GM23338 (cell line): Measurements from ENCODE around the gene PTGS1. TPM values are rescaled to one million over a fixed set of nuclear protein-coding genes. Genes with fewer than 3 reads are reported as not detected.

Experiments
- ATAC-seq: fragments of 200-7000 bp; cut with Tn5 transposase; 3 replicates; pipeline ENCODE4 v1.9.1; 2020
- DNase-seq: peaks from one replicate; pipeline ENCODE4 v3.0.0-alpha.2; 2015; ENCODE audit warnings: low spot score
- H2AFZ ChIP-seq: fragments of 200-600 bp; sonication (generic); 2 replicates; pipeline ENCODE4 v1.8.0; 2016; ENCODE audit warnings: antibody characterized with exemption, mild to moderate bottlenecking, moderate library complexity
- H3F3A ChIP-seq: fragments of 200-600 bp; sonication (generic); replicated peaks from 2 replicates; pipeline ENCODE4 v1.8.0; 2017; ENCODE audit warnings: antibody characterized with exemption, mixed run types, low read depth
- H3K27ac ChIP-seq: fragments of 200-600 bp; sonication (generic); 2 replicates; pipeline ENCODE4 v1.6.1; 2016; ENCODE audit warnings: low read depth
- H3K27me3 ChIP-seq: fragments of 200-600 bp; sonication (generic); 2 replicates; pipeline ENCODE4 v1.8.0; 2016; ENCODE audit warnings: mild to moderate bottlenecking, mixed run types, moderate library complexity; ENCODE audit not compliant: insufficient read depth
- H3K36me3 ChIP-seq: fragments of 200-600 bp; sonication (generic); 2 replicates; pipeline ENCODE4 v1.8.0; 2016; ENCODE audit warnings: mild to moderate bottlenecking; ENCODE audit not compliant: insufficient read depth
- H3K4me1 ChIP-seq: fragments of 200-600 bp; sonication (generic); 2 replicates; pipeline ENCODE4 v1.8.0; 2016; ENCODE audit warnings: mild to moderate bottlenecking, moderate library complexity; ENCODE audit not compliant: insufficient read depth
- H3K4me2 ChIP-seq: fragments of 200-600 bp; sonication (generic); 2 replicates; pipeline ENCODE4 v1.7.1; 2017; ENCODE audit warnings: mixed run types
- H3K4me3 ChIP-seq: fragments of 200-600 bp; sonication (generic); 2 replicates; pipeline ENCODE4 v1.6.1; 2016; ENCODE audit warnings: mixed run types
- H3K79me2 ChIP-seq: fragments of 200-600 bp; sonication (generic); replicated peaks from 2 replicates; pipeline ENCODE4 v1.8.0; 2017; ENCODE audit warnings: mild to moderate bottlenecking; ENCODE audit not compliant: insufficient read depth
- H3K9me2 ChIP-seq: fragments of 200-600 bp; sonication (generic); 2 replicates; pipeline ENCODE4 v1.8.0; 2017; ENCODE audit not compliant: insufficient read depth
- H4K20me1 ChIP-seq: fragments of 200-600 bp; sonication (generic); replicated peaks from 2 replicates; pipeline ENCODE4 v1.8.0; 2017; ENCODE audit warnings: mild to moderate bottlenecking; ENCODE audit not compliant: insufficient read depth
- H3K27ac Mint-ChIP-seq: 2 replicates; pipeline ENCODE4 v1.8.0; 2020; ENCODE audit warnings: inconsistent platforms, mild to moderate bottlenecking, moderate library complexity, mixed read lengths
- H3K27me3 Mint-ChIP-seq: 3 replicates; pipeline ENCODE4 v1.8.0; 2022; ENCODE audit warnings: low read depth, mild to moderate bottlenecking, moderate library complexity, mixed read lengths, inconsistent platforms; ENCODE audit not compliant: insufficient read depth, poor library complexity
- H3K36me3 Mint-ChIP-seq: 3 replicates; pipeline ENCODE4 v1.8.0; 2021; ENCODE audit warnings: low read depth, mild to moderate bottlenecking, inconsistent platforms, moderate library complexity, mixed read lengths
- H3K4me1 Mint-ChIP-seq: 3 replicates; pipeline ENCODE4 v1.8.0; 2020; ENCODE audit warnings: mild to moderate bottlenecking, inconsistent platforms, mixed read lengths
- H3K4me3 Mint-ChIP-seq: 3 replicates; pipeline ENCODE4 v1.8.0; 2021; ENCODE audit warnings: moderate library complexity, mild to moderate bottlenecking, inconsistent platforms, mixed read lengths
- H3K9me3 Mint-ChIP-seq: 3 replicates; pipeline ENCODE4 v1.8.0; 2020; ENCODE audit warnings: moderate library complexity, mild to moderate bottlenecking, inconsistent platforms, mixed read lengths
- CREB1 ChIP-seq: fragments of 250-450 bp; sonication (Bioruptor Pico); IDR thresholded peaks from 2 replicates; pipeline ENCODE4 v1.5.0; 2020; ENCODE audit warnings: low read depth, mild to moderate bottlenecking, moderate library complexity
- EZH2 ChIP-seq: fragments of 200-600 bp; sonication (generic); IDR thresholded peaks from one replicate; pipeline ENCODE4 v1.8.0; 2017; ENCODE audit warnings: antibody characterized with exemption, mild to moderate bottlenecking, low read depth; ENCODE audit not compliant: unreplicated experiment
- EZH2phosphoT487 ChIP-seq: fragments of 200-600 bp; sonication (generic); IDR thresholded peaks from one replicate; pipeline ENCODE4 v1.8.1; 2018; ENCODE audit warnings: antibody characterized with exemption; ENCODE audit not compliant: unreplicated experiment
- JUNB ChIP-seq: IDR thresholded peaks from one replicate; pipeline ENCODE4 v1.6.1; 2016; ENCODE audit warnings: antibody characterized with exemption; ENCODE audit not compliant: unreplicated experiment
- NANOG ChIP-seq: IDR thresholded peaks from 2 replicates; pipeline ENCODE4 v1.6.1; 2016; ENCODE audit warnings: antibody characterized with exemption, borderline replicate concordance
- POLR2AphosphoS5 ChIP-seq: IDR thresholded peaks from 2 replicates; pipeline ENCODE4 v1.6.1; 2016; ENCODE audit warnings: antibody characterized with exemption, low read depth
- STAT1 ChIP-seq: IDR thresholded peaks from one replicate; pipeline ENCODE4 v1.6.1; 2016; ENCODE audit warnings: antibody characterized with exemption; ENCODE audit not compliant: unreplicated experiment
- ZNF114 ChIP-seq: fragments of 250-450 bp; sonication (Bioruptor Pico); IDR thresholded peaks from 2 replicates; pipeline ENCODE4 v1.5.0; 2020; ENCODE audit warnings: mild to moderate bottlenecking, moderate library complexity
- ZNF331 ChIP-seq: fragments of 250-450 bp; sonication (Bioruptor Pico); IDR thresholded peaks from 2 replicates; pipeline ENCODE4 v1.5.0; 2020; ENCODE audit warnings: low read depth, mild to moderate bottlenecking, moderate library complexity
- polyA plus RNA-seq: library from polyadenylated mRNA; unstranded; fragments of >200 nt; fragmentation: Nextera tagmentation; extraction: Ambion mirVana; gene quantifications from 2 replicates; pipeline ENCODE4 v1.2.1, GENCODE V29; 2016
- total RNA-seq: library from RNA; depleted of rRNA; stranded (reverse); fragments of >200 nt; shearing (Covaris generic); gene quantifications from 2 replicates; pipeline ENCODE4 v1.2.3, GENCODE V29; 2014
- TF ChIP-seq, protein P1 (sequence below), 2 experiments: fragments of 200-600 bp in 1 of 2; sonication (generic) in 1 of 2; conservative IDR thresholded peaks; 2 replicates each; pipeline versions ENCODE4 v1.5.1 to v1.6.1; 2016 to 2017; ENCODE audit warnings: antibody characterized with exemption in 2 of 2, low read depth in 2 of 2, mild to moderate bottlenecking in 2 of 2, moderate library complexity in 1 of 2
- TF ChIP-seq, protein P2 (sequence below): IDR thresholded peaks from one replicate; pipeline ENCODE4 v1.6.1; 2018; ENCODE audit warnings: antibody characterized with exemption; ENCODE audit not compliant: unreplicated experiment
- TF ChIP-seq, protein P3 (sequence below): fragments of 250-450 bp; sonication (Bioruptor Pico); IDR thresholded peaks from 2 replicates; pipeline ENCODE4 v1.5.0; 2020; ENCODE audit warnings: mild to moderate bottlenecking, moderate library complexity
- TF ChIP-seq, protein P4 (sequence below): IDR thresholded peaks from 2 replicates; pipeline ENCODE4 v1.6.1; 2016; ENCODE audit warnings: antibody characterized with exemption

Gene PTGS1
- total and polyA plus RNA-seq, 2 experiments from 2014 or later, result 0.48 to 1.3 TPM

DNA sequence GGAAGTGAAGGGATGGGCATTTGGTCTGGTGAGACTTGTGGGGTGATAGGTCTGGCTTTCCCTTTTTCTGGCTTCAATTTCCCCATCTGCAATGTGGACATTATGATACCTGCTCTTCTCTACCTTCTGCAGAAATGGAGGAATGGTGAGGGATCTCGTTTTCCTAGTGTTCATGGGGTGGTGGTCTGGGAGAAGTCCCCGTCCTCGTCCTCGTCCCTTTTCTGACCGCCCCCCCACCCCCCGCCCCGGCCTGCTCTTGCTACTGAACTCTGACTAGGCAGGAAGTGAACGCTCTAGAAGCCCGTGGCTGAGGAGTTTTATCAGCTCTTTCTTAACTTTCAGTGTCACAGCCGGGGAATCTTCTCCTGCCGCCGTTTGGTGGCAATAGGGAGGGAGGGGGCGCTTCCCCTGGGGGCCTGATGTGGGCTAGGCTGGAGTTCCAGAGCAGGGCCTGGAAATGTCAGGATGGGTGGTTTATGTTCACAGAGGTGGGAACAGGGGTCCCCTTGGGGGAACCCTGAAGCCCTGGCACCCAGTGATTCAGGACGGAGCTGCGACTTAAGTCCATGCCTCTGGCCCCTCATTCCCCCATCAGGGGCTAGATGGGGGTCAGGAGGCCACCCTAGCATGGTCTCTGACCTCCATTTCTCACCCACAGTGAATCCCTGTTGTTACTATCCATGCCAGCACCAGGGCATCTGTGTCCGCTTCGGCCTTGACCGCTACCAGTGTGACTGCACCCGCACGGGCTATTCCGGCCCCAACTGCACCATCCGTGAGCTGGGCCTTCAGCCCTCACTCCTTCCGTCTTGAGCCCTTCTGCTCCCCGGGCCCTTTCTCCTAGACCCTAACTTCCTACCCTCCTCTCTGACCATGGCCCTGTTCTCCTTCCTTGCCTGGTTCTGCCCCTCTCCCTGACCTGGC is 6.7 kb downstream of the PTGS1 start:
- H3K9me2 ChIP-seq, result no peaks in the 10 kb centered on the region
- TF ChIP-seq POLR2AphosphoS5 (no peak), EZH2phosphoT487 (no peak), EZH2 (no peak), NANOG (no peak), ZNF331 (CRISPR knock-in tag) (no peak), JUNB (no peak), STAT1 (no peak), ZNF114 (CRISPR knock-in tag) (no peak), CREB1 (CRISPR knock-in tag) (no peak)
- TF ChIP-seq, protein P1, sequence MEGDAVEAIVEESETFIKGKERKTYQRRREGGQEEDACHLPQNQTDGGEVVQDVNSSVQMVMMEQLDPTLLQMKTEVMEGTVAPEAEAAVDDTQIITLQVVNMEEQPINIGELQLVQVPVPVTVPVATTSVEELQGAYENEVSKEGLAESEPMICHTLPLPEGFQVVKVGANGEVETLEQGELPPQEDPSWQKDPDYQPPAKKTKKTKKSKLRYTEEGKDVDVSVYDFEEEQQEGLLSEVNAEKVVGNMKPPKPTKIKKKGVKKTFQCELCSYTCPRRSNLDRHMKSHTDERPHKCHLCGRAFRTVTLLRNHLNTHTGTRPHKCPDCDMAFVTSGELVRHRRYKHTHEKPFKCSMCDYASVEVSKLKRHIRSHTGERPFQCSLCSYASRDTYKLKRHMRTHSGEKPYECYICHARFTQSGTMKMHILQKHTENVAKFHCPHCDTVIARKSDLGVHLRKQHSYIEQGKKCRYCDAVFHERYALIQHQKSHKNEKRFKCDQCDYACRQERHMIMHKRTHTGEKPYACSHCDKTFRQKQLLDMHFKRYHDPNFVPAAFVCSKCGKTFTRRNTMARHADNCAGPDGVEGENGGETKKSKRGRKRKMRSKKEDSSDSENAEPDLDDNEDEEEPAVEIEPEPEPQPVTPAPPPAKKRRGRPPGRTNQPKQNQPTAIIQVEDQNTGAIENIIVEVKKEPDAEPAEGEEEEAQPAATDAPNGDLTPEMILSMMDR (conservative IDR thresholded peaks at IDR 0.05; ENCODE audit: low read depth in 2 of 2), result no peak
- TF ChIP-seq, protein P2, sequence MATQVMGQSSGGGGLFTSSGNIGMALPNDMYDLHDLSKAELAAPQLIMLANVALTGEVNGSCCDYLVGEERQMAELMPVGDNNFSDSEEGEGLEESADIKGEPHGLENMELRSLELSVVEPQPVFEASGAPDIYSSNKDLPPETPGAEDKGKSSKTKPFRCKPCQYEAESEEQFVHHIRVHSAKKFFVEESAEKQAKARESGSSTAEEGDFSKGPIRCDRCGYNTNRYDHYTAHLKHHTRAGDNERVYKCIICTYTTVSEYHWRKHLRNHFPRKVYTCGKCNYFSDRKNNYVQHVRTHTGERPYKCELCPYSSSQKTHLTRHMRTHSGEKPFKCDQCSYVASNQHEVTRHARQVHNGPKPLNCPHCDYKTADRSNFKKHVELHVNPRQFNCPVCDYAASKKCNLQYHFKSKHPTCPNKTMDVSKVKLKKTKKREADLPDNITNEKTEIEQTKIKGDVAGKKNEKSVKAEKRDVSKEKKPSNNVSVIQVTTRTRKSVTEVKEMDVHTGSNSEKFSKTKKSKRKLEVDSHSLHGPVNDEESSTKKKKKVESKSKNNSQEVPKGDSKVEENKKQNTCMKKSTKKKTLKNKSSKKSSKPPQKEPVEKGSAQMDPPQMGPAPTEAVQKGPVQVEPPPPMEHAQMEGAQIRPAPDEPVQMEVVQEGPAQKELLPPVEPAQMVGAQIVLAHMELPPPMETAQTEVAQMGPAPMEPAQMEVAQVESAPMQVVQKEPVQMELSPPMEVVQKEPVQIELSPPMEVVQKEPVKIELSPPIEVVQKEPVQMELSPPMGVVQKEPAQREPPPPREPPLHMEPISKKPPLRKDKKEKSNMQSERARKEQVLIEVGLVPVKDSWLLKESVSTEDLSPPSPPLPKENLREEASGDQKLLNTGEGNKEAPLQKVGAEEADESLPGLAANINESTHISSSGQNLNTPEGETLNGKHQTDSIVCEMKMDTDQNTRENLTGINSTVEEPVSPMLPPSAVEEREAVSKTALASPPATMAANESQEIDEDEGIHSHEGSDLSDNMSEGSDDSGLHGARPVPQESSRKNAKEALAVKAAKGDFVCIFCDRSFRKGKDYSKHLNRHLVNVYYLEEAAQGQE, result no peak
- TF ChIP-seq, protein P3, sequence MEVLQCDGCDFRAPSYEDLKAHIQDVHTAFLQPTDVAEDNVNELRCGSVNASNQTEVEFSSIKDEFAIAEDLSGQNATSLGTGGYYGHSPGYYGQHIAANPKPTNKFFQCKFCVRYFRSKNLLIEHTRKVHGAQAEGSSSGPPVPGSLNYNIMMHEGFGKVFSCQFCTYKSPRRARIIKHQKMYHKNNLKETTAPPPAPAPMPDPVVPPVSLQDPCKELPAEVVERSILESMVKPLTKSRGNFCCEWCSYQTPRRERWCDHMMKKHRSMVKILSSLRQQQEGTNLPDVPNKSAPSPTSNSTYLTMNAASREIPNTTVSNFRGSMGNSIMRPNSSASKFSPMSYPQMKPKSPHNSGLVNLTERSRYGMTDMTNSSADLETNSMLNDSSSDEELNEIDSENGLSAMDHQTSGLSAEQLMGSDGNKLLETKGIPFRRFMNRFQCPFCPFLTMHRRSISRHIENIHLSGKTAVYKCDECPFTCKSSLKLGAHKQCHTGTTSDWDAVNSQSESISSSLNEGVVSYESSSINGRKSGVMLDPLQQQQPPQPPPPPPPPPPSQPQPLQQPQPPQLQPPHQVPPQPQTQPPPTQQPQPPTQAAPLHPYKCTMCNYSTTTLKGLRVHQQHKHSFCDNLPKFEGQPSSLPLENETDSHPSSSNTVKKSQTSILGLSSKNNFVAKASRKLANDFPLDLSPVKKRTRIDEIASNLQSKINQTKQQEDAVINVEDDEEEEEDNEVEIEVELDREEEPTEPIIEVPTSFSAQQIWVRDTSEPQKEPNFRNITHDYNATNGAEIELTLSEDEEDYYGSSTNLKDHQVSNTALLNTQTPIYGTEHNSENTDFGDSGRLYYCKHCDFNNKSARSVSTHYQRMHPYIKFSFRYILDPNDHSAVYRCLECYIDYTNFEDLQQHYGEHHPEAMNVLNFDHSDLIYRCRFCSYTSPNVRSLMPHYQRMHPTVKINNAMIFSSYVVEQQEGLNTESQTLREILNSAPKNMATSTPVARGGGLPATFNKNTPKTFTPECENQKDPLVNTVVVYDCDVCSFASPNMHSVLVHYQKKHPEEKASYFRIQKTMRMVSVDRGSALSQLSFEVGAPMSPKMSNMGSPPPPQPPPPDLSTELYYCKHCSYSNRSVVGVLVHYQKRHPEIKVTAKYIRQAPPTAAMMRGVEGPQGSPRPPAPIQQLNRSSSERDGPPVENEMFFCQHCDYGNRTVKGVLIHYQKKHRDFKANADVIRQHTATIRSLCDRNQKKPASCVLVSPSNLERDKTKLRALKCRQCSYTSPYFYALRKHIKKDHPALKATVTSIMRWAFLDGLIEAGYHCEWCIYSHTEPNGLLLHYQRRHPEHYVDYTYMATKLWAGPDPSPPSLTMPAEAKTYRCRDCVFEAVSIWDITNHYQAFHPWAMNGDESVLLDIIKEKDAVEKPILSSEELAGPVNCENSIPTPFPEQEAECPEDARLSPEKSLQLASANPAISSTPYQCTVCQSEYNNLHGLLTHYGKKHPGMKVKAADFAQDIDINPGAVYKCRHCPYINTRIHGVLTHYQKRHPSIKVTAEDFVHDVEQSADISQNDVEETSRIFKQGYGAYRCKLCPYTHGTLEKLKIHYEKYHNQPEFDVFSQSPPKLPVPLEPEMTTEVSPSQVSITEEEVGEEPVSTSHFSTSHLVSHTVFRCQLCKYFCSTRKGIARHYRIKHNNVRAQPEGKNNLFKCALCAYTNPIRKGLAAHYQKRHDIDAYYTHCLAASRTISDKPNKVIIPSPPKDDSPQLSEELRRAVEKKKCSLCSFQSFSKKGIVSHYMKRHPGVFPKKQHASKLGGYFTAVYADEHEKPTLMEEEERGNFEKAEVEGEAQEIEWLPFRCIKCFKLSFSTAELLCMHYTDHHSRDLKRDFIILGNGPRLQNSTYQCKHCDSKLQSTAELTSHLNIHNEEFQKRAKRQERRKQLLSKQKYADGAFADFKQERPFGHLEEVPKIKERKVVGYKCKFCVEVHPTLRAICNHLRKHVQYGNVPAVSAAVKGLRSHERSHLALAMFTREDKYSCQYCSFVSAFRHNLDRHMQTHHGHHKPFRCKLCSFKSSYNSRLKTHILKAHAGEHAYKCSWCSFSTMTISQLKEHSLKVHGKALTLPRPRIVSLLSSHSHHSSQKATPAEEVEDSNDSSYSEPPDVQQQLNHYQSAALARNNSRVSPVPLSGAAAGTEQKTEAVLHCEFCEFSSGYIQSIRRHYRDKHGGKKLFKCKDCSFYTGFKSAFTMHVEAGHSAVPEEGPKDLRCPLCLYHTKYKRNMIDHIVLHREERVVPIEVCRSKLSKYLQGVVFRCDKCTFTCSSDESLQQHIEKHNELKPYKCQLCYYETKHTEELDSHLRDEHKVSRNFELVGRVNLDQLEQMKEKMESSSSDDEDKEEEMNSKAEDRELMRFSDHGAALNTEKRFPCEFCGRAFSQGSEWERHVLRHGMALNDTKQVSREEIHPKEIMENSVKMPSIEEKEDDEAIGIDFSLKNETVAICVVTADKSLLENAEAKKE (CRISPR knock-in tag), result no peak
- TF ChIP-seq, protein P4, sequence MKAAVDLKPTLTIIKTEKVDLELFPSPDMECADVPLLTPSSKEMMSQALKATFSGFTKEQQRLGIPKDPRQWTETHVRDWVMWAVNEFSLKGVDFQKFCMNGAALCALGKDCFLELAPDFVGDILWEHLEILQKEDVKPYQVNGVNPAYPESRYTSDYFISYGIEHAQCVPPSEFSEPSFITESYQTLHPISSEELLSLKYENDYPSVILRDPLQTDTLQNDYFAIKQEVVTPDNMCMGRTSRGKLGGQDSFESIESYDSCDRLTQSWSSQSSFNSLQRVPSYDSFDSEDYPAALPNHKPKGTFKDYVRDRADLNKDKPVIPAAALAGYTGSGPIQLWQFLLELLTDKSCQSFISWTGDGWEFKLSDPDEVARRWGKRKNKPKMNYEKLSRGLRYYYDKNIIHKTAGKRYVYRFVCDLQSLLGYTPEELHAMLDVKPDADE, result no peak
- no peak overlapping the region for H3K4me3 Mint-ChIP-seq
- ATAC-seq, result no peak
- peaks cover 5% of the 10 kb centered on the region; the same call in 2 of the 3 replicates for H3K9me3 Mint-ChIP-seq
- no peak overlapping the region for H2AFZ ChIP-seq
- no peak overlapping the region for H3K4me2 ChIP-seq
- no peaks in the 10 kb centered on the region for H4K20me1 ChIP-seq
- no peaks in the 10 kb centered on the region for H3K79me2 ChIP-seq
- H3K27me3 ChIP-seq, result peaks cover 29% of the 10 kb centered on the region
- no peak overlapping the region for H3K27ac Mint-ChIP-seq
- peaks cover 28% of the 10 kb centered on the region for H3K27me3 Mint-ChIP-seq
- DNase-seq, result no peak
- H3K4me1 ChIP-seq, result peaks cover 19% of the 10 kb centered on the region; the same call in 1 of the 2 replicates
- H3K4me1 Mint-ChIP-seq, result peaks cover 37% of the 10 kb centered on the region
- H3K27ac ChIP-seq, result no peak overlapping the region
- no peaks in the 10 kb centered on the region; the same call in 1 of the 3 replicates for H3K36me3 Mint-ChIP-seq
- no peaks in the 10 kb centered on the region for H3K36me3 ChIP-seq
- no peaks in the 10 kb centered on the region for H3F3A ChIP-seq
- no peak overlapping the region for H3K4me3 ChIP-seq
